ENCODE measurements around the gene GLDC.

DNA sequence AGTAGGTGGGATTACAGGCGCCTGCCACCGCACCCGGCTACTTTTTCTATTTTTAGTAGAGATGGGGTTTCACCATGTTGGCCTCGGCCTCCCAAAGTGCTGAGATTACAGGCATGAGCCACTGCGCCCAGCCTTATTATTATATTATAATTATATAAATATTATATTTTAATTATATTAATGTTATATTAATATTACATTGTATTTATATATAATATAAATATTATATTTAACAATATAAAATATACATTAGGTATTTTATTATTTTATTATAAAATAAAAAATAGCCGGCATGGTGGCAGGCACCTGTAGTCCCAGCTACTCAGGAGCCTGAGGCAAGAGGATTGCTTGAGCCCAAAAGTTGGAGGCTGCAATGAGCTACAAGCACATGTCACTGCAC lies 21.6 kb upstream of the GLDC start:
- no peak for TF ChIP-seq EZH2phosphoT487 (conservative IDR thresholded peaks at IDR 0.05; ENCODE audit: low read length)
- TF ChIP-seq, protein P1, sequence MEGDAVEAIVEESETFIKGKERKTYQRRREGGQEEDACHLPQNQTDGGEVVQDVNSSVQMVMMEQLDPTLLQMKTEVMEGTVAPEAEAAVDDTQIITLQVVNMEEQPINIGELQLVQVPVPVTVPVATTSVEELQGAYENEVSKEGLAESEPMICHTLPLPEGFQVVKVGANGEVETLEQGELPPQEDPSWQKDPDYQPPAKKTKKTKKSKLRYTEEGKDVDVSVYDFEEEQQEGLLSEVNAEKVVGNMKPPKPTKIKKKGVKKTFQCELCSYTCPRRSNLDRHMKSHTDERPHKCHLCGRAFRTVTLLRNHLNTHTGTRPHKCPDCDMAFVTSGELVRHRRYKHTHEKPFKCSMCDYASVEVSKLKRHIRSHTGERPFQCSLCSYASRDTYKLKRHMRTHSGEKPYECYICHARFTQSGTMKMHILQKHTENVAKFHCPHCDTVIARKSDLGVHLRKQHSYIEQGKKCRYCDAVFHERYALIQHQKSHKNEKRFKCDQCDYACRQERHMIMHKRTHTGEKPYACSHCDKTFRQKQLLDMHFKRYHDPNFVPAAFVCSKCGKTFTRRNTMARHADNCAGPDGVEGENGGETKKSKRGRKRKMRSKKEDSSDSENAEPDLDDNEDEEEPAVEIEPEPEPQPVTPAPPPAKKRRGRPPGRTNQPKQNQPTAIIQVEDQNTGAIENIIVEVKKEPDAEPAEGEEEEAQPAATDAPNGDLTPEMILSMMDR (IDR thresholded peaks at IDR 0.05; ENCODE audit: insufficient read depth, low read length, poor library complexity, severe bottlenecking) = no peak

Data from SU-DHL-6 (cell line).